ENCODE results near the gene GPC3. TPM values are rescaled to one million over a fixed set of nuclear protein-coding genes. Genes with fewer than 3 reads are reported as not detected.

Gene GPC3
- total RNA-seq, 2 donors from 2014 or later: 1.9 to 2.0 TPM

- Histone ChIP-seq H3K9me3 (no peaks in the 10 kb centered on the region), H3K4me1 (no peaks in the 10 kb centered on the region), H3K36me3 (no peaks in the 10 kb centered on the region), H3K27ac (no peak overlapping the region), H3K9ac (ENCODE audit: low read depth in 2 of 2, low read length in 2 of 2) (no peak overlapping the region), H3K4me3 (no peak overlapping the region), H3K27me3 (no peaks in the 10 kb centered on the region)
- no peak for TF ChIP-seq CTCF (IDR thresholded peaks at IDR 0.05)
- no peak for DNase-seq
- intact Hi-C loops (cut with DNase I): no loop called here
Measured at GRCh38 chrX:133916984-133917722, 68.2 kb downstream of the GPC3 start.

- Histone ChIP-seq H3K27ac (no peak overlapping the region), H3K36me3 (no peaks in the 10 kb centered on the region), H3K4me1 (no peaks in the 10 kb centered on the region), H3K4me3 (no peak overlapping the region), H3K27me3 (no peaks in the 10 kb centered on the region), H3K9ac (ENCODE audit: low read depth in 2 of 2, low read length in 2 of 2) (no peak overlapping the region), H3K9me3 (no peaks in the 10 kb centered on the region)
- DNase-seq: no peak
- no peak for TF ChIP-seq CTCF (IDR thresholded peaks at IDR 0.05)
- intact Hi-C loops (cut with DNase I): no loop called here
Measured at GRCh38 chrX:133913658-133914388, 71.6 kb downstream of the GPC3 start.

- H3K4me1 ChIP-seq: no peaks in the 10 kb centered on the region
- H3K9me3 ChIP-seq: no peaks in the 10 kb centered on the region
- intact Hi-C loops (cut with DNase I): no loop called here
- no peak overlapping the region for H3K27ac ChIP-seq
- H3K9ac ChIP-seq (ENCODE audit: low read depth in 2 of 2, low read length in 2 of 2): no peak overlapping the region
- no peak for DNase-seq
- H3K27me3 ChIP-seq: no peaks in the 10 kb centered on the region
- H3K4me3 ChIP-seq: no peak overlapping the region
- no peak for TF ChIP-seq CTCF (IDR thresholded peaks at IDR 0.05)
- no peaks in the 10 kb centered on the region for H3K36me3 ChIP-seq
Measured at GRCh38 chrX:133913009-133913408, 72.4 kb downstream of the GPC3 start.

- H3K4me3 ChIP-seq: no peak overlapping the region
- no peaks in the 10 kb centered on the region for H3K9me3 ChIP-seq
- no peaks in the 10 kb centered on the region for H3K27me3 ChIP-seq
- no peak for DNase-seq
- no peaks in the 10 kb centered on the region for H3K4me1 ChIP-seq
- H3K27ac ChIP-seq: no peak overlapping the region
- intact Hi-C loops (cut with DNase I): no loop called here
- no peaks in the 10 kb centered on the region for H3K36me3 ChIP-seq
- no peak overlapping the region for H3K9ac ChIP-seq (ENCODE audit: low read depth in 2 of 2, low read length in 2 of 2)
- no peak for TF ChIP-seq CTCF (IDR thresholded peaks at IDR 0.05)
Measured at GRCh38 chrX:133911825-133912495, 73.4 kb downstream of the GPC3 start.

- intact Hi-C loops (cut with DNase I): no loop called here
- TF ChIP-seq CTCF (IDR thresholded peaks at IDR 0.05): no peak
Measured at GRCh38 chrX:133910539-133910938, 74.9 kb downstream of the GPC3 start.

More at GRCh38 chrX:133910539-133910938, 74.9 kb downstream of the GPC3 start:
- Histone ChIP-seq H3K4me1 (no peaks in the 10 kb centered on the region), H3K27me3 (no peaks in the 10 kb centered on the region), H3K9me3 (no peaks in the 10 kb centered on the region), H3K36me3 (no peaks in the 10 kb centered on the region), H3K9ac (ENCODE audit: low read depth in 2 of 2, low read length in 2 of 2) (no peak overlapping the region), H3K4me3 (no peak overlapping the region), H3K27ac (no peak overlapping the region)
- no peak for DNase-seq
